Mesenchymal stem cell (in vitro differentiated cells and primary cell): ENCODE data around the gene DNAH10. TPM values are rescaled to one million over a fixed set of nuclear protein-coding genes. Genes with fewer than 3 reads are reported as not detected.

ENCODE experiments used
- DNase-seq: peaks from one replicate; pipeline ENCODE4 v3.0.0-alpha.2; 2013
- H2AFZ ChIP-seq: one replicate; pipeline ENCODE4 v1.6.1; 2013; ENCODE audit warnings: low read depth, mild to moderate bottlenecking, control low read depth, inconsistent platforms, low read length, moderate library complexity
- H2AK5ac ChIP-seq: 2 replicates; pipeline ENCODE4 v1.6.1; 2013; ENCODE audit warnings: low read length, moderate library complexity, mild to moderate bottlenecking, inconsistent platforms; ENCODE audit not compliant: severe bottlenecking
- H2BK120ac ChIP-seq: one replicate; pipeline ENCODE4 v1.6.1; 2013; ENCODE audit warnings: low read depth, mild to moderate bottlenecking, inconsistent platforms, low read length, moderate library complexity
- H2BK12ac ChIP-seq, 2 experiments: one replicate each; pipeline ENCODE4 v1.6.1; 2013; ENCODE audit warnings: inconsistent platforms in 2 of 2, low read length in 2 of 2, mild to moderate bottlenecking in 2 of 2, moderate library complexity in 2 of 2, control low read depth in 1 of 2
- H2BK15ac ChIP-seq: one replicate; pipeline ENCODE4 v1.6.1; 2013; ENCODE audit warnings: mild to moderate bottlenecking, low read depth, inconsistent platforms; ENCODE audit not compliant: poor library complexity, severe bottlenecking
- H2BK5ac ChIP-seq: 2 replicates; pipeline ENCODE4 v1.6.1; 2013; ENCODE audit warnings: low read depth, mild to moderate bottlenecking, low read length, control low read depth, inconsistent platforms; ENCODE audit not compliant: poor library complexity, severe bottlenecking
- H3K14ac ChIP-seq, 2 experiments: one replicate each; pipeline ENCODE4 v1.6.1; 2013; ENCODE audit warnings: inconsistent platforms in 2 of 2, low read length in 2 of 2, control low read depth in 1 of 2, mild to moderate bottlenecking in 1 of 2, moderate library complexity in 1 of 2
- H3K18ac ChIP-seq, 2 experiments: one replicate each; pipeline ENCODE4 v1.6.1; 2013; ENCODE audit warnings: inconsistent platforms in 2 of 2, low read length in 2 of 2, control low read depth in 1 of 2, low read depth in 1 of 2, mild to moderate bottlenecking in 1 of 2
- H3K23ac ChIP-seq, 2 experiments: one replicate each; pipeline ENCODE4 v1.6.1; 2013; ENCODE audit warnings: inconsistent platforms in 2 of 2, low read length in 2 of 2, mild to moderate bottlenecking in 2 of 2, moderate library complexity in 2 of 2, control low read depth in 1 of 2
- H3K27ac ChIP-seq: 2 replicates; pipeline ENCODE4 v1.5.1; 2013; ENCODE audit warnings: mild to moderate bottlenecking, moderate library complexity, low read length, control low read depth, inconsistent platforms; ENCODE audit not compliant: poor library complexity, severe bottlenecking
- H3K27me3 ChIP-seq, 2 experiments: 2 replicates each; pipeline versions ENCODE4 v1.6.1 to v1.7.0; 2013; ENCODE audit warnings: low read length in 2 of 2, mild to moderate bottlenecking in 2 of 2, moderate library complexity in 2 of 2, control low read depth in 1 of 2, inconsistent platforms in 1 of 2; ENCODE audit not compliant: control insufficient read depth in 1 of 2, insufficient read depth in 1 of 2
- H3K36me3 ChIP-seq, 2 experiments: 2 replicates each; pipeline versions ENCODE4 v1.6.1 to v1.7.0; 2013; ENCODE audit warnings: low read length in 2 of 2, control low read depth in 1 of 2, inconsistent platforms in 1 of 2, low read depth in 1 of 2, mild to moderate bottlenecking in 1 of 2; ENCODE audit not compliant: insufficient read depth in 2 of 2, control insufficient read depth in 1 of 2
- H3K4ac ChIP-seq, 2 experiments: one replicate each; pipeline ENCODE4 v1.6.1; 2013; ENCODE audit warnings: inconsistent platforms in 2 of 2, low read length in 2 of 2, mild to moderate bottlenecking in 2 of 2, moderate library complexity in 2 of 2, control low read depth in 1 of 2, low read depth in 1 of 2
- H3K4me1 ChIP-seq: 2 replicates; pipeline ENCODE4 v1.6.1; 2013; ENCODE audit warnings: low read depth, low read length, control low read depth; ENCODE audit not compliant: control insufficient read depth, insufficient read depth
- H3K4me2 ChIP-seq: 2 replicates; pipeline ENCODE4 v1.6.1; 2013; ENCODE audit warnings: low read length, mild to moderate bottlenecking, inconsistent platforms; ENCODE audit not compliant: poor library complexity, severe bottlenecking
- H3K4me3 ChIP-seq, 2 experiments: 2 replicates each; pipeline versions ENCODE4 v1.5.1 to v1.7.0; 2013; ENCODE audit warnings: low read length in 2 of 2, mild to moderate bottlenecking in 2 of 2, control low read depth in 1 of 2, low read depth in 1 of 2; ENCODE audit not compliant: insufficient read depth in 1 of 2
- H3K79me1 ChIP-seq: replicated peaks from 2 replicates; pipeline ENCODE4 v1.6.1; 2013; ENCODE audit warnings: mild to moderate bottlenecking, control low read depth, low read length, inconsistent platforms; ENCODE audit not compliant: poor library complexity, severe bottlenecking
- H3K9ac ChIP-seq: 2 replicates; pipeline ENCODE4 v1.7.0; 2013; ENCODE audit warnings: mild to moderate bottlenecking, low read length, moderate library complexity
- H3K9me3 ChIP-seq: 2 replicates; pipeline ENCODE4 v1.7.0; 2013; ENCODE audit warnings: mild to moderate bottlenecking, low read length; ENCODE audit not compliant: control insufficient read depth
- H4K8ac ChIP-seq: one replicate; pipeline ENCODE4 v1.6.1; 2013; ENCODE audit warnings: inconsistent platforms, mild to moderate bottlenecking, low read length, moderate library complexity
- H4K91ac ChIP-seq: one replicate; pipeline ENCODE4 v1.6.1; 2013; ENCODE audit warnings: mild to moderate bottlenecking, low read length, inconsistent platforms
- WGBS: methylation state at CpG from one replicate; pipeline ENCODE4 v1.1.7; 2013; ENCODE audit warnings: mixed read lengths; 5-methylcytosine and 5-hydroxymethylcytosine counted together
- polyA plus RNA-seq, 2 experiments: library from polyadenylated mRNA; stranded (reverse); fragments of 200-250 nt; gene quantifications; one replicate each; pipeline ENCODE4 v1.2.3, GENCODE V29; 2013

The DNAH10 gene
- 0.11 TPM for polyA plus RNA-seq (2013, experiment 1 of 2)
- 0.25 TPM for polyA plus RNA-seq (2013, experiment 2 of 2)

GRCh38 chr12:123761841-123762714 is at the start of gene DNAH10:
DNAH10 (plus strand) TSS chr12:123762301; CDS start chr12:123762337, 36 bp downstream.
- peak; percentile 15 for DNase-seq
- 5% methylated on average over 86 of the region's 105 CpGs for WGBS
- Histone ChIP-seq H3K36me3 (peaks cover under 1 to 6% of the 10 kb centered on the region in 2 experiments), H2BK15ac (no peak within 1 kb of the TSS), H3K23ac (peak within 1 kb of the TSS in 1 of 2 experiments; percentile 79), H3K4me1 (peaks cover 11% of the 10 kb centered on the region), H2BK12ac (no peak within 1 kb of the TSS), H2BK120ac (no peak within 1 kb of the TSS), H3K9ac (no peak within 1 kb of the TSS), H3K4me3 (peak within 1 kb of the TSS; percentile 60 to 74), H3K27me3 (peaks cover 20 to 33% of the 10 kb centered on the region in 2 experiments), H2AFZ (peak within 1 kb of the TSS; percentile 3), H2AK5ac (no peak within 1 kb of the TSS), H4K8ac (peak within 1 kb of the TSS; percentile 72), H3K27ac (no peak within 1 kb of the TSS), H3K4ac (no peak within 1 kb of the TSS), H3K4me2 (peak within 1 kb of the TSS; percentile 92), H4K91ac (peak within 1 kb of the TSS; percentile 27), H3K79me1 (no peaks in the 10 kb centered on the region), H3K14ac (peak within 1 kb of the TSS in 1 of 2 experiments; percentile 44), H3K9me3 (no peaks in the 10 kb centered on the region), H2BK5ac (no peak within 1 kb of the TSS), H3K18ac (peak within 1 kb of the TSS in 1 of 2 experiments; percentile 71)

GRCh38 chr12:123712780-123713319 is 49.3 kb upstream of the DNAH10 start:
- Histone ChIP-seq H3K27me3 (no peaks in the 10 kb centered on the region), H2BK15ac (no peak overlapping the region), H2BK5ac (no peak overlapping the region), H3K9me3 (no peaks in the 10 kb centered on the region), H3K79me1 (peaks cover 19% of the 10 kb centered on the region), H4K8ac (peak overlapping the region; percentile 67), H3K4me3 (peak overlapping the region; percentile 90 to 96), H4K91ac (peak overlapping the region; percentile 72), H3K4me2 (peak overlapping the region; percentile 81), H3K4me1 (peaks cover 12% of the 10 kb centered on the region), H3K18ac (peak overlapping the region; percentile 34 to 66), H2BK120ac (no peak overlapping the region), H3K4ac (peak overlapping the region; percentile 54 to 77), H2AFZ (peak overlapping the region; percentile 33), H2BK12ac (no peak overlapping the region), H2AK5ac (no peak overlapping the region), H3K36me3 (peaks cover 3 to 4% of the 10 kb centered on the region in 2 experiments), H3K9ac (peak overlapping the region; percentile 87), H3K23ac (peak overlapping the region in 1 of 2 experiments; percentile 75), H3K14ac (peak overlapping the region in 1 of 2 experiments; percentile 29), H3K27ac (no peak overlapping the region)
- DNase-seq = peak; percentile 33
- WGBS = under 1% methylated on average over 26 of the region's 26 CpGs

GRCh38 chr12:123713398-123713797 is 48.7 kb upstream of the DNAH10 start:
- Histone ChIP-seq H3K18ac (no peak overlapping the region), H3K4me3 (peak overlapping the region in 1 of 2 experiments; percentile 90), H2BK5ac (no peak overlapping the region), H2AFZ (no peak overlapping the region), H3K4me2 (peak overlapping the region; percentile 81), H2AK5ac (no peak overlapping the region), H3K79me1 (peaks cover 23% of the 10 kb centered on the region), H3K36me3 (peaks cover 0 to 2% of the 10 kb centered on the region in 2 experiments), H4K91ac (no peak overlapping the region), H2BK15ac (no peak overlapping the region), H3K27me3 (no peaks in the 10 kb centered on the region), H3K23ac (no peak overlapping the region), H3K9me3 (no peaks in the 10 kb centered on the region), H3K4me1 (peaks cover 12% of the 10 kb centered on the region), H3K9ac (peak overlapping the region; percentile 87), H4K8ac (no peak overlapping the region), H3K4ac (no peak overlapping the region), H2BK12ac (no peak overlapping the region), H2BK120ac (no peak overlapping the region), H3K27ac (no peak overlapping the region), H3K14ac (no peak overlapping the region)
- 48% methylated on average over 6 of the region's 6 CpGs for WGBS
- peak; percentile 27 for DNase-seq
